Parathyroid adenoma (tissue), 2 donors: ENCODE results near the gene FNIP1.
"Not testable (repeated sequence)": the region's sequence is repeated elsewhere in the genome, so short reads cannot be mapped to it uniquely, and the experiment has no call there.

Experiments used
- H2AFZ ChIP-seq: fragments of 300-600 bp; sonication (generic); one replicate; pipeline ENCODE4 v1.7.0; 2017; ENCODE audit warnings: antibody characterized with exemption, mild to moderate bottlenecking
- H3K27ac ChIP-seq: fragments of 300-600 bp; sonication (generic); one replicate; pipeline ENCODE4 v1.7.0; 2017
- H3K27me3 ChIP-seq: fragments of 300-600 bp; sonication (generic); one replicate; pipeline ENCODE4 v1.7.0; 2017; ENCODE audit warnings: low read length; ENCODE audit not compliant: control insufficient read depth, insufficient read depth
- H3K36me3 ChIP-seq: fragments of 300-600 bp; sonication (generic); one replicate; pipeline ENCODE4 v1.7.0; 2017; ENCODE audit warnings: low read length; ENCODE audit not compliant: control insufficient read depth, insufficient read depth
- H3K4me1 ChIP-seq: fragments of 300-600 bp; sonication (generic); one replicate; pipeline ENCODE4 v1.7.0; 2017; ENCODE audit warnings: control low read depth
- H3K4me2 ChIP-seq: fragments of 300-600 bp; sonication (generic); one replicate; pipeline ENCODE4 v1.7.0; 2017; ENCODE audit warnings: low read length
- H3K4me3 ChIP-seq: fragments of 300-600 bp; sonication (generic); one replicate; pipeline ENCODE4 v1.7.0; 2017; ENCODE audit warnings: low read depth, low read length
- H3K79me2 ChIP-seq: fragments of 300-600 bp; sonication (generic); one replicate; pipeline ENCODE4 v1.7.0; 2017; ENCODE audit warnings: control low read depth
- H3K9ac ChIP-seq: fragments of 300-600 bp; sonication (generic); one replicate; pipeline ENCODE4 v1.7.0; 2017; ENCODE audit warnings: mild to moderate bottlenecking
- H3K9me3 ChIP-seq: fragments of 300-600 bp; sonication (generic); one replicate; pipeline ENCODE4 v1.7.0; 2017; ENCODE audit warnings: low read length; ENCODE audit not compliant: control insufficient read depth
- TF ChIP-seq, protein P1 (sequence below): fragments of 300-600 bp; sonication (generic); IDR thresholded peaks from one replicate; pipeline ENCODE4 v1.7.0; 2017; ENCODE audit warnings: antibody characterized with exemption, mild to moderate bottlenecking
- donor health status: primary hyperparathyroidism.

The FNIP1 gene

DNA sequence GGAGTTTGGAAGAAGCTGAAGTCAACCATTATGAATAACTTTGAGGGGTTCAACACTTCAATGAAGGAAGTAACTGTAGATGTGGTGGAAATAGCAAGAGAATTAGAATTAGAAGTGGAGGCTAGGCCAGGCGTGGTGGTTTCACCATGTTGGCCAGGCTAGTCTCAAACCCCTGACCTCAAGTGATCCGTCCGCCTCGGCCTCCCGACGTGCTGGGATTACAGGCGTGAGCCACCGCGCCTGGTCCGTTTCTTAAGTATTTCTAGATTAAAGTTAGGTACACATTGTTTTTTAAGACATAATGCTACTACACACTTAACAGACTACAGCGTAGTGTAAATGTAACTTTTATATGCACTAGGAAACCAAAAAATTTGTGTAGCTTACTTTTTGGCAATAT is 14.1 kb downstream of the FNIP1 start:
- Histone ChIP-seq H3K4me3 (no peak overlapping the region), H2AFZ (no peak overlapping the region), H3K27ac (no peak overlapping the region), H3K36me3 (no peaks in the 10 kb centered on the region), H3K9me3 (no peaks in the 10 kb centered on the region), H3K4me1 (peaks cover 8% of the 10 kb centered on the region), H3K9ac (no peak overlapping the region), H3K27me3 (no peaks in the 10 kb centered on the region), H3K79me2 (peaks cover 58% of the 10 kb centered on the region), H3K4me2 (no peak overlapping the region)
- TF ChIP-seq, protein P1, sequence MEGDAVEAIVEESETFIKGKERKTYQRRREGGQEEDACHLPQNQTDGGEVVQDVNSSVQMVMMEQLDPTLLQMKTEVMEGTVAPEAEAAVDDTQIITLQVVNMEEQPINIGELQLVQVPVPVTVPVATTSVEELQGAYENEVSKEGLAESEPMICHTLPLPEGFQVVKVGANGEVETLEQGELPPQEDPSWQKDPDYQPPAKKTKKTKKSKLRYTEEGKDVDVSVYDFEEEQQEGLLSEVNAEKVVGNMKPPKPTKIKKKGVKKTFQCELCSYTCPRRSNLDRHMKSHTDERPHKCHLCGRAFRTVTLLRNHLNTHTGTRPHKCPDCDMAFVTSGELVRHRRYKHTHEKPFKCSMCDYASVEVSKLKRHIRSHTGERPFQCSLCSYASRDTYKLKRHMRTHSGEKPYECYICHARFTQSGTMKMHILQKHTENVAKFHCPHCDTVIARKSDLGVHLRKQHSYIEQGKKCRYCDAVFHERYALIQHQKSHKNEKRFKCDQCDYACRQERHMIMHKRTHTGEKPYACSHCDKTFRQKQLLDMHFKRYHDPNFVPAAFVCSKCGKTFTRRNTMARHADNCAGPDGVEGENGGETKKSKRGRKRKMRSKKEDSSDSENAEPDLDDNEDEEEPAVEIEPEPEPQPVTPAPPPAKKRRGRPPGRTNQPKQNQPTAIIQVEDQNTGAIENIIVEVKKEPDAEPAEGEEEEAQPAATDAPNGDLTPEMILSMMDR, result no peak

DNA sequence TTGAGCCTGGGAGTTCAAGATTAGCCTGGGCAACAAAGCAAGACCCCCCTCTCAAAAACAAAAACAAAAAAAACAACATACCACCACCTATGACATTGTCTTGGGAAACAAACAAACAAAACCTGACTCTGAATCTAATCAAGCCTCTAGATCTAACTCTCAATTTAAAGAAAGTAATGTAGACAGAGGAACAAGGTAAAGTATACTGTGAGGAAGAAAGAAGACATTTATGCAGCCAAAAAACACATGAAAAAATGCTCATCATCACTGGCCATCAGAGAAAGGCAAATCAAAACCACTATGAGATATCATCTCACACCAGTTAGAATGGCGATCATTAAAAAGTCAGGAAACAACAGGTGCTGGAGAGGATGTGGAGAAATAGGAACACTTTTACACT is 18.7 kb downstream of the FNIP1 start:
- not testable (repeated sequence) for H2AFZ ChIP-seq, H3K27ac ChIP-seq, H3K4me2 ChIP-seq, H3K27me3 ChIP-seq, H3K9me3 ChIP-seq, H3K4me3 ChIP-seq, H3K4me1 ChIP-seq, H3K36me3 ChIP-seq, H3K9ac ChIP-seq
- peaks cover 43% of the 10 kb centered on the region for H3K79me2 ChIP-seq

DNA sequence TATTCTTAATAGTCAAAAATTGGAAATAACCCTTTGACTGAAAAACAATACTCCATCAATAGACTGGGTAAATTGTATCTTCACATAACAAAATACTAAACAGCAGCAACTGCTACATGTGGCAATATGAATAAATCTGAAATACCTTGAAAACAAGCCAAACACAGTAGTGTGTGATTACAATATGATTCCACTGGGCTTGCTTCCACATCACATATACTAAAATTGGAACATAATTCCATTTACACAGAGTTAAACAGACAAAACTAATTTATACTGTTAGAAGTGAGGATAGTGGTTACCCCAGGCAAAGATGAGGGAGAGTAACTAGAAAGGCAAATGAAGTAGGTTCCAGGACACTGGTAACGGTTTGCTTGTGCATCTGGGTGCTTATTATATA is 20.4 kb downstream of the FNIP1 start:
- peaks cover 7% of the 10 kb centered on the region for H3K4me1 ChIP-seq
- no peak overlapping the region for H3K27ac ChIP-seq
- no peak overlapping the region for H3K4me2 ChIP-seq
- H3K9ac ChIP-seq, result no peak overlapping the region
- TF ChIP-seq, protein P1, result no peak
- H2AFZ ChIP-seq, result no peak overlapping the region
- no peaks in the 10 kb centered on the region for H3K9me3 ChIP-seq
- H3K36me3 ChIP-seq, result no peaks in the 10 kb centered on the region
- peaks cover 32% of the 10 kb centered on the region for H3K79me2 ChIP-seq
- no peak overlapping the region for H3K4me3 ChIP-seq
- no peaks in the 10 kb centered on the region for H3K27me3 ChIP-seq

DNA sequence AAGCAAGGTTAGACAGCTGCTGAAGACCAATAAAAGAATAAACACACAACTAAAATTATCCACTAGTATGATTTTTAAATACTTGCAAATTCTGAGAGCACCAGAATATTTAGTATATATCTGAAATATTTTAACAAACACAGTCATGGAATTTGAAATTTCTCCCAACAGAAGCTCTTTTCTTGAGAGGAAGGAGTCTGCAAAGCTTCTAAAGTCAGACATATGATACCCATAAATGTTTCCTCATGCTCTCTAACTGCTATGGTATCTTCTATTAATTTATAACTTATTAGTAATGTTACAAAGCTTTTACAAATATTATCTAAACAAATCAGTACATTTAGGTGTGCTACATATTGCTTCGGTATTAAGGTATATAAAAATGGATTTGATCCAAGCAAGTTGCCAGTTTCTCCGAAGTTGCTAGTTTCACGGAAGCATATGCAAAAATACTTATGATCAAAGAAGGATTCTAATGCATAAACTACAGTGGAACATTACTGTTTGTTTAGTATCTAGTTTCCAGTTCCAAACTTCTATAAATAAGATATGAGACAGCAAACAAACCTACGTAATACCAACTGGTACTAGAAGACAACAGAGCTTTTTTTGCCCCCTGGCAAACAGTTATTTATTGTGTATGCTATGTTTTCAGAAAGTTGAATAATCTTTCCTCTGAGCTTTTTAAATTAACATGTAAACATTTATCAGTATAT is 22.0 kb downstream of the FNIP1 start:
- Histone ChIP-seq H3K27me3 (no peaks in the 10 kb centered on the region), H3K4me3 (no peak overlapping the region), H3K27ac (no peak overlapping the region), H3K4me2 (no peak overlapping the region), H3K79me2 (peaks cover 22% of the 10 kb centered on the region), H3K9me3 (no peaks in the 10 kb centered on the region), H2AFZ (no peak overlapping the region), H3K9ac (no peak overlapping the region), H3K4me1 (peaks cover 7% of the 10 kb centered on the region), H3K36me3 (no peaks in the 10 kb centered on the region)
- TF ChIP-seq, protein P1, result no peak

DNA sequence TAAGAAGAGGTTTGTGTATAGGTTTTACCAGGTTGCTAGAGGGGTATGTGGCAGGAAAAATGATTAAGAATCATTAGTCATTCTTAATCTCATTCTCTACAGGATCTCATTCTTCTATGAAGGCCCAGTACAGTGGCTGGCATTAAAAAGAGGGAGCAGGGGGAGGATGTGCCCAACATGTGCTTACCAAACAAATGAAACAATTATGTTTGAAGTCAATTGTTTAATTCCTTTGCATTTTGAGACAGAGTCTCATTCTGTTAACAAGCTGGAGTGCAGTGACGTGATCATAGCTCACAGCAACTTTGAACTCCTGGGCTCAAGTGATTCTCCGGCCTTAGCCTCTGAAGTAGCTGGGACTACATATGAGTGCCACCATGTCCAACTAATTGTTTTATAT is 23.0 kb downstream of the FNIP1 start:
- TF ChIP-seq, protein P1, result no peak
- no peak overlapping the region for H3K4me2 ChIP-seq
- no peaks in the 10 kb centered on the region for H3K36me3 ChIP-seq
- peaks cover 7% of the 10 kb centered on the region for H3K4me1 ChIP-seq
- H3K27ac ChIP-seq, result no peak overlapping the region
- H3K4me3 ChIP-seq, result no peak overlapping the region
- no peaks in the 10 kb centered on the region for H3K9me3 ChIP-seq
- no peak overlapping the region for H2AFZ ChIP-seq
- H3K27me3 ChIP-seq, result no peaks in the 10 kb centered on the region
- H3K79me2 ChIP-seq, result peaks cover 18% of the 10 kb centered on the region
- H3K9ac ChIP-seq, result no peak overlapping the region
